GM12801 (cell line): ENCODE results near the gene PPP2R1B.

Source experiments
- TF ChIP-seq, protein P1 (sequence below): IDR thresholded peaks from one replicate; pipeline ENCODE4 v1.5.1; 2011; ENCODE audit warnings: control low read depth; ENCODE audit not compliant: insufficient read length; ENCODE audit errors: extremely low read depth

PPP2R1B gene

DNA sequence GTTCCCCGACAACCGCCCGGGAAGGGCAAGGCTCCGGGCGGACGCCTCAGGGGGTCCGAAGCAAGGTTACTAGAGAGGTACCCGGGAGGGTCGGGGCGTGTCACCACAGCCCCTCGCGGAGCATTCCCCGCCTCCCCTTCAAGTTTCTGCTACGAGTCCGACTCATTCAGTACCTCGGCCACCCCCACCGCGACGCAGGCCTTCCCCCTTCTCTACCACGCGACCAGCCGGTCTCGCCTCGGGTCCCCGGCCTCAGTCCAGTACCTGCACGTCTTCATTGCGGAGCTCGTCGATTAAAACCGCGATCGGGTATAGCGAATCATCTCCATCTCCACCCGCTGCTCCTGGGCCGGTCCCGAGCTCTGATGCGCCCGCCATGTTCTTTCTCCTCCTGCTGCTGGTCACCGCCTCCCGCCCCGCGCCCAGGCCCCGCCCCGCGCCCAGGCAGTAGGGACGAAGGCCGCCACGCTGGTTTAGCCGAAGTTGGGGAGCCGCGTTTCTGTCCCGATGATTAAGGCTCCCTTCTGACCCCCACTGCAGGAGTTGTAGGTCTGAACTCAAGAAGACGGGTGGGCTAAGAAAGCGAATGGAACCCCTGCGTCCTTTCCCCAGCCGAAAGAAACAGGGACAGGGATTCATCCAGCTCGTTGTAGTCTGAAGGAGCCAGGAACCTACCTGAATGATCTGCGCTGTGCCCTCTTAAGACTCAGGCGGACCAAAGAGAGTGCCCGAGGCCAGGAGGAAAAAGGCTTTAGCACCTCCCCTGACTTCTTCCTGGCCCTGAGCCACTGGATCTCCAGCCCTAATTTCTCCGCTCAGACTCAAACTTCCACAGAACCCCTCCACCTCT lies at the start of gene PPP2R1B:
Gene PPP2R1B (minus strand): TSS at position 406 of the 850 bp plus-strand sequence. CDS start 28 bp downstream, at position 378.
- TF ChIP-seq, protein P1, sequence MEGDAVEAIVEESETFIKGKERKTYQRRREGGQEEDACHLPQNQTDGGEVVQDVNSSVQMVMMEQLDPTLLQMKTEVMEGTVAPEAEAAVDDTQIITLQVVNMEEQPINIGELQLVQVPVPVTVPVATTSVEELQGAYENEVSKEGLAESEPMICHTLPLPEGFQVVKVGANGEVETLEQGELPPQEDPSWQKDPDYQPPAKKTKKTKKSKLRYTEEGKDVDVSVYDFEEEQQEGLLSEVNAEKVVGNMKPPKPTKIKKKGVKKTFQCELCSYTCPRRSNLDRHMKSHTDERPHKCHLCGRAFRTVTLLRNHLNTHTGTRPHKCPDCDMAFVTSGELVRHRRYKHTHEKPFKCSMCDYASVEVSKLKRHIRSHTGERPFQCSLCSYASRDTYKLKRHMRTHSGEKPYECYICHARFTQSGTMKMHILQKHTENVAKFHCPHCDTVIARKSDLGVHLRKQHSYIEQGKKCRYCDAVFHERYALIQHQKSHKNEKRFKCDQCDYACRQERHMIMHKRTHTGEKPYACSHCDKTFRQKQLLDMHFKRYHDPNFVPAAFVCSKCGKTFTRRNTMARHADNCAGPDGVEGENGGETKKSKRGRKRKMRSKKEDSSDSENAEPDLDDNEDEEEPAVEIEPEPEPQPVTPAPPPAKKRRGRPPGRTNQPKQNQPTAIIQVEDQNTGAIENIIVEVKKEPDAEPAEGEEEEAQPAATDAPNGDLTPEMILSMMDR = no peak

DNA sequence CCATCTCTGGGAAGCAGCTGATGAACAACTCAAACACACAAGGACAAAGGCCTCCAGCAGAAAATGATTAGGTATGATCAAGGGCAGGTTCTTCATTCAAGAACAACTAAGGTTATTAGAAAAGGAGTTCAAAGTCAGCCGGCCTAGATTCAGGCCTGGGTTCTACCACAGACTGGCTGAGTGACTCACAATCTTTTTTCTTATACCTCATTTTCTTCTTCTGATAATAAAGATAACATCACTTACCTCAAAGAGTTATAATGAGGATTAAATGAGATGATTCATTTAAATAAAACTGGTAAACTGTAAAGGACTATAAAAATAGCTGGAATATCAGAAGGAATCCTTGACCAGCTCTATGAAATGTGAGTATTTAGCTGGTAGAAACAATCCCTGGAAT lies 49.3 kb upstream of the PPP2R1B start:
- TF ChIP-seq, protein P1 = no peak

DNA sequence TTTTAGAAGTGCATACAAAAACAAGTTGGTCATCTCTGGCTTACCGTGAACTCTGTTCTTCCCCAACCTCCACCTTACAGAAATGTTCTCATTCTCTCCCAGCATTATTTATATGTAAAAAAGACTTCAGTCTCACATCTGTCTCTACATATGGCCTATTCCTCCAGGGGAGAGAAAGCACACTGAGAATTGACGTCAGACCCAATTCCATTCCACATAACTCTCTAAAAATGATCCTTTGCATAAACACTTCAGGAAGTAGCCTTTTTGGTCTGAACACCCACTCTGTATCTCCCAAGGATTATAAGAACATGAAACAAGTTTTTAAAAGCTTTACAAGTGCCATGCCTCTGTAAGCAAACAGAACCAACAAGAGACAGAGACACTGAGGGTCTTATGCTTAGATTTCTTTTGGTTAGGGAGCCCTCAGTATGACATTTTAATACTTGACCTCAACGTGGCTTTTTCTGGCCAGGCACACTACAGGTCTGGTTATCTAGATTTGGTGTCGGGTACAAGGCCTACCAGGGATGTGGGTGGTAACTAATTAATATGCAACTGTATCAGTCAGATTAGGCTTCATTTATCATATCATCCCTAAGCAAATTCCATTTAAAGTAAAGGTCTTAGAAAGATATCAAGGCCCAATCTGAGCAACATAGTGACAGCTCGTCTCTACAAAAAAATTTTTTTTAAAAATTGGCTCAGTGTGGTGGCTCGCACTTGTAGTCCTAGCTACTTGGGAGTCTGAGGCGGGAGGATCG lies 48.5 kb upstream of the PPP2R1B start:
- TF ChIP-seq, protein P1 = no peak

DNA sequence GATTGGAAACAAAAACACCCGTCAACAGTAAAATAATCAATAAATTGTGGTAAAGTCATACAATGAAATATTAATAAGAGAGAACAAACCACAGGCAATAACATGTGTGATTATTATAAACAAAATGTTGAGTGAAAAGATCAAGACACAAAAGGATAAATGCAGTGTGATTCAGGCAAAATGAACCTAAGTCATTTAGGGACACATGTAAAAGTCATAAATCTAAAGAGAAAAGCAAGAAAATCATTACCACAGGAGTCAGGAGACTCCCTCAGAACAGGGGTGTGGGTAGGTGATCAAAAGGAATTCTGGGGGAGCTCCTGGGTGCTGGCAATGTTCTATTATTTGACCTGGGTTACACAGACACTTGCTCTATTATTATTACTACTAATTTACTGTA lies 47.9 kb upstream of the PPP2R1B start:
- TF ChIP-seq, protein P1 = no peak

DNA sequence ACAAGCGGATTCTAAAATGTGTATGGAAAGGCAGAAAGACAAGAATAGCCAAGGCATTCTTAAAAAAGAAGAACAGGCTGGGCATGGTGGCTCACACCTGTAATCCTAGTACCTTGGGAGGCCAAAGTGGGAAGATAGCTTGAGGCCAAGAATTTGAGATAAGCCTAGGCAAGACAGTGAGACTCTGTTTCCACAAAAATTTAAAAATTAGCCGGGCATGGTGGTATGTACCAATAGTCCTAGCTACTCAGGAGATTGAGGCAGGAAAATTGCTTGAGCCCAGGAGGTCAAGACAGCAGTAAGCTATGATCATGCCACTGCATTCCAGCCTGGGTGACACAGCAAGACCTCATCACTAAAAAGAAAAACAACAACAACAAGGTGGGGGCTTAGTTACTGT lies 46.0 kb upstream of the PPP2R1B start:
- TF ChIP-seq, protein P1 = no peak

DNA sequence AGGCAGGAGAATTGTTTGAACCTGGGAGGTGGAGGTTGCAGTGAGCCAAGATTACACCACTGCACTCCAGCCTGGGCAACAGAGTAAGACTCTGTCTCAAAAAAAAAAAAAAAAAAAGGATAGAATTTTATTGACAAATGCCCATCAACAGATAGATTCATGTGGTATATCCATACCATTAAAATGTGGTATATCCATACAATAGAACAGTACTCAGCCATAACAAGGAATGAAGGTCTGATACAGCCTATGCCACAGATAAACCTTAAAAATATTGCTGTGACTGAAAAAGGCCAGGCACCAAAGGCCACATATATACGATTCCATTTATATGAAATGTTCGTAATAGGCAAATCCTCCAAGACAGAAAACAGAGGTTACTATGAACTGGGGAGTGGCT lies 45.3 kb upstream of the PPP2R1B start:
- TF ChIP-seq, protein P1 = no peak

DNA sequence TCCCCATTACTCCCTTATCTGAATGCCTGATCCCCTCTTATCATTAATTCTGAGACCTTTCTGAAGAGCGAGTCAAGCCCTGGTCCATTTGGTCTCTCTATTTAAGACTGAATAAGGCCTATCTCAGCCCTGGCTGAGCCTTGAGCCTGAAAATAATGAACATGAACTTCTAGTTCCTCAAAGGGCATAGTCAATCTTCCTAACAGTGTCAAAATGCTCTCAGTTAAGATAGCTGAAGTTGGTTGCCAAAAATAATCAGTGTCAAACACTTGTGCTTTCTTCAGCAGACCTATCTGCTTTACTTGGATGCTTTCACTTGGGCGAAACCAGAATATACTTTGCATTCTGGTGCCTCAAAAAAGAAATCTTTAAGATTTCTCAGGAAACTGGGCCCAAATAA lies 42.6 kb upstream of the PPP2R1B start:
- TF ChIP-seq, protein P1 = no peak
